Esophagus squamous epithelium (tissue), 5 donors: ENCODE measurements around the gene DOK4. TPM values are rescaled to one million over a fixed set of nuclear protein-coding genes. Genes with fewer than 3 reads are reported as not detected.

ENCODE experiments used
- DNase-seq: peaks from one replicate; lab custom pipeline; 2025; lab: John Stamatoyannopoulos, UW
- H3K27ac ChIP-seq, 4 donors: fragments of 200-600 bp; sonication (generic); one replicate each; pipeline ENCODE4 v1.5.1; 2016 to 2019; ENCODE audit warnings: mild to moderate bottlenecking in 1 of 4
- H3K27me3 ChIP-seq, 4 donors: fragments of 200-600 bp; sonication (generic); 1 replicate in 3 of 4; 2 replicates in 1 of 4; pipeline versions ENCODE4 v1.5.1 to v1.6.0; 2017 to 2021; ENCODE audit warnings: antibody characterized with exemption in 1 of 4
- H3K36me3 ChIP-seq, 3 donors: fragments of 200-600 bp; sonication (generic); one replicate each; pipeline ENCODE4 v1.5.1; 2016 to 2019
- H3K4me1 ChIP-seq, 3 donors: fragments of 200-600 bp; sonication (generic); one replicate each; pipeline ENCODE4 v1.5.1; 2017 to 2019
- H3K4me3 ChIP-seq, 4 donors: fragments of 200-600 bp; sonication (generic); 1 replicate in 3 of 4; 2 replicates in 1 of 4; pipeline ENCODE4 v1.5.1; 2016 to 2019; ENCODE audit warnings: mild to moderate bottlenecking in 2 of 4, moderate library complexity in 1 of 4
- H3K9me3 ChIP-seq, 3 donors: fragments of 200-600 bp; sonication (generic); one replicate each; pipeline ENCODE4 v1.5.1; 2016 to 2019
- POLR2A ChIP-seq, 4 donors: fragments of 450-650 bp; IDR thresholded peaks; one replicate each; pipeline ENCODE4 v1.6.1; 2017; ENCODE audit warnings: antibody characterized with exemption in 4 of 4, mild to moderate bottlenecking in 4 of 4, moderate library complexity in 3 of 4
- WGBS, 2 donors: methylation state at CpG; one replicate each; pipeline ENCODE4 v1.1.5; 2018; 5-methylcytosine and 5-hydroxymethylcytosine counted together
- intact Hi-C: fragments of 100-400 bp; cut with DNase I; formaldehyde crosslinking; loops from one replicate; pipeline ENCODE4 v1.15.0; 2022
- total RNA-seq, 4 donors: library from RNA; depleted of rRNA; stranded (reverse); fragments of >200 nt; gene quantifications; one replicate each; pipeline ENCODE4 v1.1.0, GENCODE V29; 2016
- TF ChIP-seq, protein P1 (sequence below), 6 experiments: fragments of 450-650 bp in 4 of 6; fragments of 200-600 bp in 2 of 6; sonication (generic) in 2 of 6; IDR thresholded peaks; one replicate each; pipeline ENCODE4 v1.5.1; 2016 to 2019; ENCODE audit warnings: antibody characterized with exemption in 6 of 6, mild to moderate bottlenecking in 4 of 6, moderate library complexity in 4 of 6
- donor health status: DM: yes; HTN: yes; CAD: no.

Gene DOK4
- total RNA-seq, 4 donors from 2014 or later: 20.7 to 42.7 (median 28.8) TPM

DNA sequence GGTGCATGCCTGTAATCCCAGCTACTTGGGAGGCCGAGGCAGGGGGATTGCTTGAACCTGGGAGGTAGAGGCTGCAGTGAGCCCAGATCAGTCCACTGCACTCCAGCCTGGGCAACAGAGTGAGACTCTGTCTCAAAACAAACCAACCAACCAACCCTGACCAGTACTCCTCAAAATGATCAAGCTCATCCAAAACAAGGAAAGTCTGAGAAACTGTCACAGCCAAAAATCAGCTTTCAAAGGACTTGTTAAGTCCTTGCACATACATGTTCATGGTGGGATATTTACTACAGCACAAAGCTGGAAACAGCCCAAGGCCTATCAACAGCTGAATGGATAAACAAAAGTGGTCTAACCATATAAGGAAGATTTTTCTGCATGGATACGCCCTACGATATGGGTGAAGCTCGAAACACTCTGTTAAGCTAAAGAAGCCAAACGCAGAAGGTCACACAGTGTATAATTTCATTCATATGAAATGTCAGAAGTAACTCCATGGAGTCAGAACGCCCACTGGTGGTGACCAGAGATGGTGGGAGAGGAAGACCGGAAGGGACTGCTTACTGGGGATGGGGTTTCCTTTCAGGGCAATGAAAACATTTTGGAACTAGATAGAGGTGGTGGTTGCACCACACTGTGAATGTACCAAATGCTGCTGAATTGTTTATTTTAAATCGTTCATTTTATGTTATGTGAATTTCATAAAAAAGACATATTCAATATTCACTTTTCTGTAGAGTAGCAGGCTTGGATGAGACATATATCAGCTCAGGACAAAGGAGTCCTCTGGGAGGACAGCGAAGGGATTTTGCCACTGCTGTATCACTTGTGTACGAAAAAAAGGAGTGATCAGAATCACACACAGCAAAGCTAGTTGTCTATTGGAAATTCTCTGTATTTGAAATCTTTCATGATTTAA lies 64.0 kb downstream of the DOK4 start:
- H3K27ac ChIP-seq: peak overlapping the region in 3 of 4 donors; percentile 22 to 62 (median 39)
- intact Hi-C loops: no loop called here
- H3K4me1 ChIP-seq: peaks cover 16 to 48% (median 25%) of the 10 kb centered on the region in 3 donors
- no peak for TF ChIP-seq POLR2A (IDR thresholded peaks at IDR 0.05)
- TF ChIP-seq, protein P1, sequence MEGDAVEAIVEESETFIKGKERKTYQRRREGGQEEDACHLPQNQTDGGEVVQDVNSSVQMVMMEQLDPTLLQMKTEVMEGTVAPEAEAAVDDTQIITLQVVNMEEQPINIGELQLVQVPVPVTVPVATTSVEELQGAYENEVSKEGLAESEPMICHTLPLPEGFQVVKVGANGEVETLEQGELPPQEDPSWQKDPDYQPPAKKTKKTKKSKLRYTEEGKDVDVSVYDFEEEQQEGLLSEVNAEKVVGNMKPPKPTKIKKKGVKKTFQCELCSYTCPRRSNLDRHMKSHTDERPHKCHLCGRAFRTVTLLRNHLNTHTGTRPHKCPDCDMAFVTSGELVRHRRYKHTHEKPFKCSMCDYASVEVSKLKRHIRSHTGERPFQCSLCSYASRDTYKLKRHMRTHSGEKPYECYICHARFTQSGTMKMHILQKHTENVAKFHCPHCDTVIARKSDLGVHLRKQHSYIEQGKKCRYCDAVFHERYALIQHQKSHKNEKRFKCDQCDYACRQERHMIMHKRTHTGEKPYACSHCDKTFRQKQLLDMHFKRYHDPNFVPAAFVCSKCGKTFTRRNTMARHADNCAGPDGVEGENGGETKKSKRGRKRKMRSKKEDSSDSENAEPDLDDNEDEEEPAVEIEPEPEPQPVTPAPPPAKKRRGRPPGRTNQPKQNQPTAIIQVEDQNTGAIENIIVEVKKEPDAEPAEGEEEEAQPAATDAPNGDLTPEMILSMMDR (IDR thresholded peaks at IDR 0.05): peak; percentile 28 to 61 (median 54)
- H3K27me3 ChIP-seq: no peaks in the 10 kb centered on the region
- peaks cover 0 to 3% (median 0%) of the 10 kb centered on the region in 3 donors for H3K36me3 ChIP-seq
- WGBS, 2 donors: 27 to 30% methylated on average over 10 of the region's 10 CpGs
- H3K4me3 ChIP-seq: no peak overlapping the region
- no peak for DNase-seq
- no peaks in the 10 kb centered on the region for H3K9me3 ChIP-seq

Other genes starting within 250 kb of the DOK4 start
- gene ARL2BP, start 241.2 kb downstream of the DOK4 start, total RNA-seq: 10 to 100 TPM; 44.5 to 75.1 (median 54.6) TPM
- 10 to 100 TPM; 15.5 to 38.5 (median 31.5) TPM for gene PLLP, start 201.8 kb downstream of the DOK4 start, total RNA-seq
- gene CCL22, start 127.7 kb downstream of the DOK4 start, total RNA-seq: 1 to 10 TPM in 1 of 4 donors, under 1 TPM in 3; 0.09 to 1.6 (median 0.38) TPM
- gene CX3CL1, start 114.0 kb downstream of the DOK4 start, total RNA-seq: 10 to 100 TPM in 1 of 4 donors, 1 to 10 TPM in 3; 3.3 to 14.8 (median 7.4) TPM
- gene CCL17, start 81.7 kb downstream of the DOK4 start, total RNA-seq: 1 to 10 TPM in 1 of 4 donors, under 1 TPM in 1, not detected in 2; 0.64 to 1.3 TPM
- 10 to 100 TPM; 30.5 to 42.9 (median 33.5) TPM for gene CIAPIN1, start 39.1 kb downstream of the DOK4 start, total RNA-seq
- 10 to 100 TPM; 43.6 to 62.0 (median 53.4) TPM for gene COQ9, start 39.0 kb downstream of the DOK4 start, total RNA-seq
- 10 to 100 TPM; 58.8 to 86.8 (median 71.1) TPM for gene POLR2C, start 23.8 kb downstream of the DOK4 start, total RNA-seq
- gene CCDC102A, start 50.1 kb upstream of the DOK4 start, total RNA-seq: 10 to 100 TPM in 1 of 4 donors, 1 to 10 TPM in 3; 3.5 to 10.9 (median 6.9) TPM
- 1 to 10 TPM in 2 of 4 donors, under 1 TPM in 2; 0.34 to 1.3 (median 0.91) TPM for gene ADGRG5, start 56.1 kb upstream of the DOK4 start, total RNA-seq
- gene ADGRG1, start 142.1 kb upstream of the DOK4 start, total RNA-seq: 10 to 100 TPM; 37.0 to 65.5 (median 42.1) TPM
- gene ADGRG3, start 181.8 kb upstream of the DOK4 start, total RNA-seq: 1 to 10 TPM in 3 of 4 donors, not detected in 1; 1.5 to 3.9 (median 2.1) TPM
- under 1 TPM in 1 of 4 donors, not detected in 3; 0.79 TPM for gene DRC7, start 208.3 kb upstream of the DOK4 start, total RNA-seq
- gene KATNB1, start 249.3 kb upstream of the DOK4 start, total RNA-seq: 10 to 100 TPM; 16.8 to 30.2 (median 21.0) TPM